Measurements from ENCODE around the gene STAC.

STAC gene, protein sequence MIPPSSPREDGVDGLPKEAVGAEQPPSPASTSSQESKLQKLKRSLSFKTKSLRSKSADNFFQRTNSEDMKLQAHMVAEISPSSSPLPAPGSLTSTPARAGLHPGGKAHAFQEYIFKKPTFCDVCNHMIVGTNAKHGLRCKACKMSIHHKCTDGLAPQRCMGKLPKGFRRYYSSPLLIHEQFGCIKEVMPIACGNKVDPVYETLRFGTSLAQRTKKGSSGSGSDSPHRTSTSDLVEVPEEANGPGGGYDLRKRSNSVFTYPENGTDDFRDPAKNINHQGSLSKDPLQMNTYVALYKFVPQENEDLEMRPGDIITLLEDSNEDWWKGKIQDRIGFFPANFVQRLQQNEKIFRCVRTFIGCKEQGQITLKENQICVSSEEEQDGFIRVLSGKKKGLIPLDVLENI

DNA sequence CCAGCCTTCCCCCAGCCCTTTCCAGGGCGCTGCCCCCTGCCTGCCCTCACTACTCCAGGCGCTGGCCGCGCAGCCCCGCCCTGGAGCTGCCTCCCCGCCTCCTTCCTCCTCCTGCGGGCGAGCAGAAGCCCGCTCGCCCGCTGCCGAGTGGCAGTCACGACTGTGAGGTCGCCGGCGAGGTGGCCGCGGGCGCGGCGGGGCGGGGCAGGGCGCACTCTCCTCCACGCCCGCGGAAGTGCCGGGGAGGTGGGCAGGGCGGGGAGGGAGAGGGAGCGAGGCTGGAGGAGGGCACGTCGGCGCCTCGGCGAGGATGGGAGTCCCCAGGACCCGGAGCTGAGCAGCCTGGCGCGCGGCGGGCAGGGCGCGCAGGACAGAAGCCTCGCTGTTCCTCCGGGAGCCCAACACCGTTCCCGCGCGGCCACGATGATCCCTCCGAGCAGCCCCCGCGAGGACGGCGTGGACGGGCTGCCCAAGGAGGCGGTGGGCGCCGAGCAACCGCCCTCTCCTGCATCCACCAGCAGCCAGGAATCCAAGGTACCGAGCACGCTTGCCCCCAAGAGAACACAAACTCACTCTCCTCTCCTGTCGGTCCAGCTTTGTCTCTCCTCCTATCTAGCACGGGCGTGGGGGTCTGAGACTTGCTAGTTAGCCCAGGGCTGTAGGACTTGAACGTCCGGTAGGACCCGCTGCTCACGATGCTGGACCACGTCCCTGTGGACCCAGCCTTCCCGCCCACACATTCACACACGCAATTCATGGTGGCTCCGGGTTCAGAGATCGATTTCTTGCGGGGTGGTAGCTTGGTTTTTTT lies at the start of gene STAC:
STAC (plus strand) TSS at position 284 of the 811 bp plus-strand sequence; CDS start at position 424, 140 bp downstream.
- DNase-seq (ENCODE audit: low spot score) = no peak

DNA sequence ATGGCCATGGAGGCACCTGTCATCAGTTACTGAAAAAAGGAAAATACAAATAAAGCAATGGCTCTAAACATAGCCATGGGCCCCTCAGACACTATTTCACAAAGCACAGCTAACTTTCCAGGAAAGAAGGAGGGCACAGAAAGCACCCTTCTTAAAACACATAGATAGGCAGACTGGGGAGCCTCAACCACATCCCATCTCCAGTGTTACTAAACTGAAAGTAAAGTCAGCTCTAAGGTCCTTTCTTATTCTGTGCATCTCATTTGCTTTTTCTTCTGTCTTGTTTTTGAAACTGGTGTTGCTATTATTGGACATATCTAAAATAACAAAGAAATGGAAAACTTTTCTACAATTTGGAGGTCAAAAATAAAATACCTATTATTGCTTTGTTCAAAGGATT lies 48.2 kb upstream of the STAC start:
- DNase-seq (ENCODE audit: low spot score) = no peak

DNA sequence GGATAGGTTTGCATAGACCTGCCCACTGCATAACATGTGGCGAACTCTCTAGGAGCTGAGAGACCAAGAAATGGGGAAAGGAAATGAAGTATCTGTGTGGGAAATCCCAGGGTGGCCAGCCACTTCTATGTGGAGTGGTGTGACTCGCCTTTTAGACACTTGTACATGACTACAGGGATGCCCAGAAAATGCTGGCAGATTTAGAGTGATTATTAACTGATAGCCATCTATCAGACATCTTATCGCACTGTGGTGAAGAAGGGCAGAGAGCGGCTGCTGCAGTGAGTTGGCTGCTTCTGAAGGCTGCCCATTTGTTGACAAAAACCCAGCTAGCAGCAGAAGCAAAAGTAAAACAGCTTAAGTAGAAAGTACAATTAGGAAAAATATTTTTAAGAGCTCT lies 18.1 kb upstream of the STAC start:
- no peak for DNase-seq (ENCODE audit: low spot score)

DNA sequence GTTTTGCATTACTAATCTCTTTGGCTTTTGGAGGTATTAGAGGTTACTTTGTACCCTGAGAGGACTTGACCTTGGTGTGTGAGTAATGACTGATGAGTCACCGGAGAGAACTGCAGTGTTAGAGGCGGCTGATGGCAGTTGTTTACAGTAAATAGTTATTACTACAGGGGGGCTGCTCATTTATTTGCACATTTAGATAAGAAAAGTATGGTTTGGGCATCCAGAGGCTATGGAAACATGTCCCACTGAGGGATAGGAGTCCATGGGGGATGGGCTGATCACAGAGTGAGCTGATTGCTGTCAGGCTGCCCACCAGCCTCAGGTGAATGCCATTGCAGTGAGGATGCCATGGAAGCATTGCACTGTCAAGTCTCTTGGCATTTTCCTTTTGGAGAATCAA lies 17.3 kb upstream of the STAC start:
- no peak for DNase-seq (ENCODE audit: low spot score)

DNA sequence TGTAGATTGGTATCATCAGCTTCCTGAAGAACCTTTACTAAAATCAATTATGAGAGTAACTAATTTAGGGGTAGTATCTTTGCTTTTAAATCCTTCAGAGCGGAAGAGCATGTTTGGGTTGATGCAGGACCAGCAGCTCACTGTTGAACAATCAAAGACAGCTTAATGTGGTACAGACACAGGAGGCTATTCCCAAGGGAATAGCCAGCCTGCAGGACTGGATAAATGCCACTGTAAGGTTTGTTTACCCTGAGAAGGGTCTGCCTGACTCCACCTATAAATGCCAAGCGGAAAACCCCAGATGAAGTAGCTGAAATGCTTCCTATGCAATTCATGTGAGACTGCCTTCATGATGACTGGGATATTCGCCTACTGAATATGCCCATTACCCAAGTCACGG lies 16.0 kb upstream of the STAC start:
- no peak for DNase-seq (ENCODE audit: low spot score)

DNA sequence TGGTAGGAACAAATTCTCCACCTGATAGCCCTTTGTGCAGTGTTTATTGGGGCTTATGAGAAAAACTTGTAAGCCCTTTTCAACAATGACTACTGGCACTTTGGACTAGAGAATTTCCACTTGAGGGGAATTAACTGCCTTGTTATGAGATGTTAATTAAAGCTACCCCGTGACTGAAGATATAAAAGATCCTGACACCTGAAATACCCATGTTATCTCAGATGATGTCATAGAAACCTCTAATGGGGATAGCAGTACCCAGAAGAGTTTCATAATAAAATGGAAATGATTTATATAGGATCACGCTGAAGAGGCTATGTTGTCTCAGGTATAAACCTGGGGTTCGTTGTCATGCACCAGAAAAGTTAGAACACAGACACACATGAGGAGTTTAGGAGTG lies 14.5 kb upstream of the STAC start:
- DNase-seq (ENCODE audit: low spot score) = no peak

DNA sequence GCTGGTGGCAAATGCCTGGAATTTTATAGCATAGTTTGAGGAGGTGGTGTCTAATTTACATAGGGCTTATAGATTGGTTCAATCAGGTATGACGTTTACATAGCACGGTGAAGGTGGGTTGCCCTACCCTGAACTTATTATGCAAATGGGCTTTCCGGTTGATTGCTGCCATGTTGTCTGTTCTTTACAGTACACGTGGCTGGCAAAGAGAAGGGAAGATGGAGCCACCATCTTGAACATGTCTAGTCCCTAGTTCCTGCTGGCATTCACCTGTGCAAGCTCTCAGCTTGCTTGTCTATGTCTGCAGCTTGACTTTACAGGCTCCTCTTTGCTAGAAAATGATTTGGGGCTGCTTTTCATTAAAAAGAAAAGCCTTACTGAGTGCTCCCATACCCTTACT lies 14.0 kb upstream of the STAC start:
- DNase-seq (ENCODE audit: low spot score) = no peak

DNA sequence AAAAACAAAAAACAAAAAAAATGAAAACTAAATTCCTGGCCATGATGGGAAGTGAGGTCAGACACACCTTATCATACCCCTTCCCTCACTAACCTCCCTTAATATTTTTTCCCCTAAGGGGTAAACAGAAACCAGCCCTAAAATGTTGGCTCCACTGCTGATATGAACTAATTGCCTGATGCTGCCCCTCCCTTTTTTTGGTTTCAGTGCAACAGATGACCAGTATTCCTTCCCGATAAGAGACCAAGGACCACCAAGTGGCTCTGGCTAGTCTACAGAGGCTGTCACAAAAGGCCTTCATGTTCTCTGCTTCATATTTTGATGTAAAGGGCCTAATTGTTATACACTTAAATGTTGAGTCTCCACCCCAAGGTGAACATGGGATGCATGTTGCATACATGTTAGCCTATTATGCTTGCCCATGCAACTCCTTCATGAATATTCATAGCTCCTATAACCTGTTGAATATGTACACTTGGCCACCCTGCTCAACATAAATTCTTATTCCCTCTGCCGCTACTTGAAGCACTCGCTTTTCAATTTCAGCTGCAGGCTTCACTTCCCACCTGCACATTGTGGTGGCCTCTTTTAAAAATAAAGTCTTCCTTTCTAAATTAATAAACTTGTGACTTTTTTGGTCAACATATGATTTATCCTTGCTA lies 12.3 kb upstream of the STAC start:
- no peak for DNase-seq (ENCODE audit: low spot score)

DNA sequence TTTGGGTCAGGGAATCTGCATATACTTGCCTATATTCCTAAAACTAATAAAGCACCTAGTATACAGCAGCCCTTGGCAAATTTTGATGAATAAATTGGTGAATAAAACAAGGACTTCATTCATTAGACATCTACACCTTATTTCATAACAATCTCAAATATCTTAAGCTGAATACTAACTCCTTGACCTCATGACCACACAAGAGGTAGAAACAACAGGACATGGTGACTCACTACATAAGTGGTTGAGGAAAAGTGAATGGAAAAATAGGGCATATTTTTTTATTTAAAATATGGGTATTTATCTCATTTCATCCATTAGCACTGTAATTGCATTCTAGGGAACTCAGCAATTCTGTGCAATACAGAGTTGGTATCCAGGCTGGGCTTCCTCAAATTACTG lies 7.8 kb upstream of the STAC start:
- no peak for DNase-seq (ENCODE audit: low spot score)

DNA sequence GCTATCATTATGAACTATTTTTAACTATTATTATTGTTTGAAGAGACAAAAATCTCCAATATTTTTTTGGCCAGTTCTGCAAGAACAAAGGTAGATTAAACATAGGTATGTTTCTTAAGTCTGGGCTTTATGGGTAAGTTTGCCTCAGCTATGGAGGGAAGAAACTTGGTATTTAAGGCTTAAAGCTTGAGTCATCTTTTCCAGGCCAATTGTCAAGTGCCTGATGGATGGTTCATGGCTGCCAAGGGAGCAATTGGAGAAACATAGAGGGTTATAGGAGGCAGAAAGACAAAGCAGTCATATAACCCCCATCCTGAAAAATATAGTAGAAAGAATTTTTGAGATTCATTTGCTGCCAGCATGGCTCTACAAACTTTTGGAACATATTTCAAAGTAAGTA lies 7.2 kb upstream of the STAC start:
- no peak for DNase-seq (ENCODE audit: low spot score)

DNA sequence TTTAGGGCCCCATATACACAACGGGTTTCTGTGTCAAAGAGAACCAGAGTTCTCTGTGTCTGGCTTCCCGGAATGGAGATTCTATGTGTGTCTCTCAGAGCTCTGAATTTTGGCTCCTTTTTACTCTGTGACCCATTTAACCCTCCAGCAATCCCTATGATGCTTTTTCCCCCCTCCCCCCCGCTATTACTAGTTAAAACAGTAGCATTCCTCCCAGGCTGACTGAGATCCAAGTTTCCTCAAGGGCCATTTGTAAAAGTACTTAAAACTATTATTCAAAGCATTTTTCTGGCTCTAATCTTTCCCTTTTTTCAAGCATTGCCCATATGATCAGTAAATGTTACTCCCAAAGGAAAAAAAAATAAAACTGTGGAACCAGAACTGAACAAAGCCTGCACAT lies 6.6 kb upstream of the STAC start:
- no peak for DNase-seq (ENCODE audit: low spot score)

DNA sequence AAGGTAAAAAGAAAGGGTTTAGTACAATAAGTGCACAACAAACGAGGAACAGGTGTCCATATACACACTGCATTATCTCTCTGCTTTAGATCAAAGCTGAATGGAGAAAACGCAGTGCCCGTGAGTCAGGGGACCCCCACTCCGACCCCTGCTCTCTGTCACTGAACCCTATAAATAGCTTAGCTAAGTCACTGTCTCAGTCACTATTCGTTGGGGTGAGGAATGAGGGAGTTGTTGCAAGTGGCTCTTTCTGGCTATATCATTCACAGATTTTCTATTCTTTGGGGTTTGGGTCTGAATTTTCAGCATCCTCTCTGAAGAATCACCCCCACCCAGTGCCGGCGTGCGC lies 458 bp upstream of the STAC start:
- DNase-seq (ENCODE audit: low spot score) = no peak

DNA sequence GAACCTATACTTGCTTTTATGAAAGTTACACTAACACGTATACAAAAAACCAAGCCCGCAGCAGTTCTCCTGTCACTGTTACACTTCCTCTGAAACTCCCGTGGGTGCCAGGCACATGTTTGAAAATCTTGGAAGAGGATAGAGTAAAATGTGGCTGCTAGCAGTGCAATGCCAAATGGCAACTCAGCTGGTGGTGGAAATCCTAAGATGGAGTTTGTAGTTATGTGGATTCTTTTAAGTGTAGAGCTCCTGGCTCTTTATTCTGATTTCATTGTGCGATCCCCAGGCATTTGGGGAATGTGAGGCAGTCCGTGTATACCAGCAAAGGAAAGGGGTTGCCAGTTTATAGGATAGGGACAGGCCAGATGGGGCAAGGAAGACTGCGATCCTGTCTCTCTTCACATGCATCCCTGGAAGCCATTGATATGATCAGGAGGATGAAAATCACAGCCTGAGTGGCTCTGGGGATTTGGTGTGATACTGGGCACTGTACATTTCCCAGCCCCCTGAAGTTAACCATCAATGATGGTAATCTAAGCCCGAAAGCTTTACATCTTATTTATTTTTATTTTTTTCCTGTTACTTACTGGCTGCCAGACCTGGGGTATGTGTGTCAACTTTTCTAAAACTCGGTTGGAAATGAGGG lies 1.1 kb downstream of the STAC start:
- no peak for DNase-seq (ENCODE audit: low spot score)

DNA sequence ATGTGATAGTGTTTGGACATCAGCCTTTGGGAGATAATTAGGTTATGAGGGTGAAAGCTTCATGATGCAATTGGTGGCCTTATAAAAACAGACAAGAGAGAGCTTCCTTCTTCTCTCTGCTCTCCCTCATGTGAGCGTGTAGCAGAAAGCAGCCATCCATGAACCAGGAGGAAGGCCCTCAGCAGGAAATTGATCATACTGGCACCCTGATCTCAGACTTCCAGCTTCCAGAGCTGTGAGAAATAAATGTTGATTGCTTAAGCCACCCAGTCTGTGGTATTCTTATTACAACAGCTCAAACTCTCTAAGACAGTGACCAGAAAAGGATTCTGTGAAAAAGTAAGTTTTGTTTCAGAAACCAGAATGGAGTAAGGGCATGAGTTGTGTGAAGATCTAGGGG lies 13.3 kb downstream of the STAC start:
- DNase-seq (ENCODE audit: low spot score) = no peak

DNA sequence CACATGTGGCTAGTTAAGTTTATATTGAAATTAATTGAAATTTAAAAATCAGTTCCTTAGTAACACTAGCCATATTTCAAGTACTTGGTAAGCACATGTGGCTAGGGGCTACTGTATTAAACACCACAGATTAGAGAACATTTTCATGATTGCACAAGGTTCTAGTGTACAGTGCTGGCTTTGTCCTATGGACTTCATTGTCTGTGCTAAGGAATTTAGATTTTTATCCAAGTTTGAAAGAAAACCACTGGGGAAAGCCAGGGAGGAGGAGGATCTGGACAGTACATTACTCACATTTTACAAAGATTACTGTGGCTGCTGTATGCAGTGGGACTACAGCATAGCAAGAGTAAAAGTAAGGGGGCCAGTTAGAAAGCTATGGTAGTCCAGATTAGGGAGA lies 13.9 kb downstream of the STAC start:
- no peak for DNase-seq (ENCODE audit: low spot score)

DNA sequence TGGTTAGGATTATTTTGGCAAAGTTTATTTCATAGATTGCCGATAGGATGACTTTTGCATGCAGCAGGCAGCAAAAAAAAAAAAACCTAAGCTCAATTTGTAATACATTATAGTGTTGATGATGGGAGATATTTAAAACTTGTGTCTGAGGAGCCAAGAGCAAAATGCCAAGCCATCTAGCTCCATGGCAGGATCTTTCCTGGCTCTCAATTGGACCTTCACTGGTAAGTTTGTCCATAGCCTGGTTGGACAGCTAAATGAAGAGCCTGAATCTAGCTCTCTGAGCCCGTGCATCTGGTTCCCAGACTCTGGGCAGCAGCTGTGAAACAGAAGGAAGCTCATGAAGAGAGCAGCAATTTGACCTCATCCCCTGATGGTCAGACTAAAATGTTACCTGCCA lies 17.5 kb downstream of the STAC start:
- DNase-seq (ENCODE audit: low spot score) = no peak

DNA sequence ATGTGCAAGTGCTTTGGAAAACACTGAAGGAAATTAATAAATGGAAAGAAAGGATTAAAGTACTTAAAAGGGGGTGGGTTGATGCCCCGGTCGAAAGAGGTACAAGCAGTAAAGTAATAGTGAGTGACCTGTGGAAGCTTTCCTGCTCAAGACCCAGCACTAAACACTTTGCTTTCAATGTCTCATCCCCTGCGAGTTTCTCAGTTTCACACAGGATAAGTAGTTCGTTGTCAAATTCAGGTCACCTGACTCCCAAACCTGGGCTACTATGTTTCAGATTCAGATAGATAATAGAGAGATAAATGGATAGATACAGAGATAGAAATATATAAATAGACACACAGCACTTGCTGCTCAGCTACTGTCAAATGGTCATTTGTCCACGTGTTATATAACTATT lies 19.6 kb downstream of the STAC start:
- no peak for DNase-seq (ENCODE audit: low spot score)

DNA sequence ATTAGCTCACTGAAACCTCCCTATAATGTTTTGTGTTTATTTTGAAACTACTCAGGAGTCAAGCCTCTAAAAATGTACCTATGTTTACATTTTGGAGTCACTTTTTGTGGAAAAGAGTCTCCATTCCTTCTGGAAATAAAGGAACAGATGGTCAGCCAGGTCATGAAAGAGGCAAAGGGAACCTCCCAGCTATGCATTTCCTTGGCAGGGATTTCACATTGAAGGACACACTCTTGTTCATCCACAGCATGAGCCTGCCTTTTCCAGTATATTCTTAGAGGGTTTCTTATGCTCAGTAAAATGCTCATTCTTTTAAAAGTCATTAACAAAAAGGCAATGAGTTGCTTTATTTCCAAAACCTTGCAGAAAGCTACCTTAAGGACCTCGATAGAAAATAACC lies 20.8 kb downstream of the STAC start:
- no peak for DNase-seq (ENCODE audit: low spot score)

DNA sequence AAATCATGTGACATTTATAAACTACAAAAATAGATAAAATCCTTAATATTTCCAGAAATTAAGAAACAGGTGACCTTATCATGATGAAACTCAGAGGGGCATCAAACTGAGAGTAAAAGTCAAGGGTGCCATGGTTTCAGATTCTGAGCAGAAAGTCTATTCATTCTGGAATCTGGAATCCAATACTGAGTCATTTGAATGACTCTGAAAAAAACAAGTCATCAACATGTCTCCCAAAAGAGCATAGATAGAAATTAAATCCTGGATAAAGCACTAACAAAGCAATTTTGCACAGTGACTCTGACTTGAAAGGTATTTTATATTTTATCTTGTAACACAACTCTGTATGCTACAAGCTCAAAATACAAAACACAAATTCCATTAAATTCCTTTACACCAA lies 23.4 kb downstream of the STAC start:
- no peak for DNase-seq (ENCODE audit: low spot score)

DNA sequence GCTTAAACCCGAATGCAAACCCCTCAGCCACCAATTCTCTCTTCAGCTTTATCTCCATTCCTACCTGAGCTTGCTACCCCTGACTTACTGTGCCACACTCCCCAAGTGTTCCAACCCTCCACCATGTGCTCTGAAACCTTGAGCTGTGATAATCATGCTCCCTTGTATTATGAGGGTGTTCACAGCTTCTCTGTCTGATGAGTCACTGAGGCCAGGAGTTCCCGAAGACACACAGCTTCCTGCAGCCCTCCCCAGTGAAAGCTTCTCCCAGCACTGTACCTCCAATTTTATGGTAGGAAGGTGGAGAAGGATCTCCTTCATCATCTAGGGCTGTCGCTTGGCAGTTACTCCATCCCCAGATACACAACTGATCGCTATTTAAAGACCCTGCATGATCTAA lies 24.9 kb downstream of the STAC start:
- DNase-seq (ENCODE audit: low spot score) = no peak

DNA sequence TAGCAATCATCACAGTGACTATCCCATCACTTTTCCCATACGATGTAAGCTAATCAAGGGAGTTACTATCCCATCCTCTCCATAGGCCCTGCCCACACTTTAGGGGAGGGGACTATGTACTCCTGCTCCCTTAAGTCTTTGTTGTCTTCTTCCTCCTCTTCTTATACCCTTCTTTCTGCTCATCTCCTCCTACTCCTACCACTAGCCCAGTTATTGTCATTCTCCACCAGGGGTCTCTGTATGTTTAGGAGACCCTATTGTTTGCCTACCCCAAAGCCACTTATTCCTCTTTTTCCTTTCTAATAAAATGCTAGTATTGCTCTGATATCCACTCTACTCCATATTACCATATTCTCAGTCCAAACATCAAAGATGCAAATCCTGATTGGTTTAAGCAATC lies 27.8 kb downstream of the STAC start:
- DNase-seq (ENCODE audit: low spot score) = no peak

DNA sequence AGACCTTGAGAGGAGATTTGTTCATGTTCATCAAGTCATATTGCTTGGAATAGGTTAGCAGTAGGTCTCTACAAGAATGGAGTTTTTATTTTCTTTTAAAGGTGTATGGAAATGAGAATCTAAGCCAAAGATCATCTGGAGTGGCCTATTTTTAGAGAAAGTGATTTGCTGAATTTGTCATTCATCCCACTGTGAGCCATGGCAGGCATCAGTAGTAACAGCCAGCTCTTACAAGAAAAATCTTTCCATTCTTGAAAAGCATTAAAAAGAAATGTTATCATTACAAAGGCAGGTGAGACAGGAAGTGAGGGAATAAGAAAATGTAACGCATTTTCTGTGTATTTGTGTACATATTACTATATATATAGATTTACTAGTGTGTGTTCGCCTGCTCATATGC lies 29.6 kb downstream of the STAC start:
- DNase-seq (ENCODE audit: low spot score) = no peak

DNA sequence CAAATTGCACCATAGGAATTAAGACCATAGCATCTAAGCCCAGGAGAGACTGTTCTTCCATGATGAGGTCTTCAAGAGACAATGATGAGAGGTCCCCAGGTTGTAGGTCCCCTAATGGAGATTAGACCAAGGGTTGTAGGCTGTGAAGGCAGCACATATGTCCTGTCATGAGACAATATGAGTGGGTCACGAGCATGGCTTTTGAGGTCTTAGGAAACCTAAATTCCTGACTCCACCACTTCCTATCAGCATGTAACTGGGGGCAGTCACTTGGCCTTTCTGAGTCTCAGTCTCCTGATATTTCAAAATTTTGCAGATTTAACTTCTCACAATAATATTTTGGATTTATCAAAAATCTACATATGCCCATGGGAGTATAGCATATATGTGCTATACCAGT lies 31.3 kb downstream of the STAC start:
- DNase-seq (ENCODE audit: low spot score) = no peak
